Fibroblast of mammary gland (primary cell): ENCODE data around the gene EIF5AL1.
A peak's percentile ranks its signal among the peaks of the same experiment; 100 is the strongest.
"Not testable (repeated sequence)": the region's sequence is repeated elsewhere in the genome, so short reads cannot be mapped to it uniquely, and the experiment has no call there.

Experiments
- DNase-seq: peaks from one replicate; pipeline ENCODE4 v3.0.0-alpha.2; 2010; ENCODE audit warnings: low read depth
- H3K4me3 ChIP-seq: 2 replicates; pipeline ENCODE4 v1.5.1; 2011; ENCODE audit warnings: low read depth, mild to moderate bottlenecking, low read length, moderate library complexity; ENCODE audit not compliant: control insufficient read depth
- TF ChIP-seq, protein P1 (sequence below): conservative IDR thresholded peaks from 2 replicates; pipeline ENCODE4 v1.5.1; 2011; ENCODE audit warnings: low read depth, low read length, inconsistent platforms; ENCODE audit not compliant: control insufficient read depth, insufficient read depth

Gene EIF5AL1

DNA sequence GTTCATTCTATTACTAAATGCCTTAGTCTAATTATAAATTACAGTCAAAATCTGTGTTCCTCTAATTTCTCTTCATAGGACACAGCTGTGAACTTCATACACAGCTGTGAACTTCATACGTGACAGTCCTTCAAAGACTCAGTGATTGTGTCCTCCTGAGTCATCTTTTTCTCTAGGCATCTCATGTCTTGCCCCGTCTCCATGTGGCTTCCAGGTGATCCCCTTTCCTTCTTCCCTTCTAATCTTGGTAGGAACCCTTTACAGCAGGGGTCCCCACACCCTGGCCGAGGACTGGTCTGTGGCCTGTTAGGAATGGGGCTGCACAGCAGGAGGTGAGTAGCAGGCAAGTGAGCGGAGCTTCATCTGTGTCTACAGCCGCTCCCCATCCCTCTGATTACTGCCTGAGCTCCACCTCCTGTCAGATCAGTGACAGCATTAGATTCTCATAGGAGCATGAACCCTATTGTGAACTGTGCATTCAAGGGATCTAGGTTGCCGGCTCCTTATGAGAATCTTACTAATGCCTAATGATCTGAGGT, 14.0 kb upstream of the EIF5AL1 start:
- no peak for DNase-seq
- no peak overlapping the region for H3K4me3 ChIP-seq
- TF ChIP-seq, protein P1, sequence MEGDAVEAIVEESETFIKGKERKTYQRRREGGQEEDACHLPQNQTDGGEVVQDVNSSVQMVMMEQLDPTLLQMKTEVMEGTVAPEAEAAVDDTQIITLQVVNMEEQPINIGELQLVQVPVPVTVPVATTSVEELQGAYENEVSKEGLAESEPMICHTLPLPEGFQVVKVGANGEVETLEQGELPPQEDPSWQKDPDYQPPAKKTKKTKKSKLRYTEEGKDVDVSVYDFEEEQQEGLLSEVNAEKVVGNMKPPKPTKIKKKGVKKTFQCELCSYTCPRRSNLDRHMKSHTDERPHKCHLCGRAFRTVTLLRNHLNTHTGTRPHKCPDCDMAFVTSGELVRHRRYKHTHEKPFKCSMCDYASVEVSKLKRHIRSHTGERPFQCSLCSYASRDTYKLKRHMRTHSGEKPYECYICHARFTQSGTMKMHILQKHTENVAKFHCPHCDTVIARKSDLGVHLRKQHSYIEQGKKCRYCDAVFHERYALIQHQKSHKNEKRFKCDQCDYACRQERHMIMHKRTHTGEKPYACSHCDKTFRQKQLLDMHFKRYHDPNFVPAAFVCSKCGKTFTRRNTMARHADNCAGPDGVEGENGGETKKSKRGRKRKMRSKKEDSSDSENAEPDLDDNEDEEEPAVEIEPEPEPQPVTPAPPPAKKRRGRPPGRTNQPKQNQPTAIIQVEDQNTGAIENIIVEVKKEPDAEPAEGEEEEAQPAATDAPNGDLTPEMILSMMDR = no peak

DNA sequence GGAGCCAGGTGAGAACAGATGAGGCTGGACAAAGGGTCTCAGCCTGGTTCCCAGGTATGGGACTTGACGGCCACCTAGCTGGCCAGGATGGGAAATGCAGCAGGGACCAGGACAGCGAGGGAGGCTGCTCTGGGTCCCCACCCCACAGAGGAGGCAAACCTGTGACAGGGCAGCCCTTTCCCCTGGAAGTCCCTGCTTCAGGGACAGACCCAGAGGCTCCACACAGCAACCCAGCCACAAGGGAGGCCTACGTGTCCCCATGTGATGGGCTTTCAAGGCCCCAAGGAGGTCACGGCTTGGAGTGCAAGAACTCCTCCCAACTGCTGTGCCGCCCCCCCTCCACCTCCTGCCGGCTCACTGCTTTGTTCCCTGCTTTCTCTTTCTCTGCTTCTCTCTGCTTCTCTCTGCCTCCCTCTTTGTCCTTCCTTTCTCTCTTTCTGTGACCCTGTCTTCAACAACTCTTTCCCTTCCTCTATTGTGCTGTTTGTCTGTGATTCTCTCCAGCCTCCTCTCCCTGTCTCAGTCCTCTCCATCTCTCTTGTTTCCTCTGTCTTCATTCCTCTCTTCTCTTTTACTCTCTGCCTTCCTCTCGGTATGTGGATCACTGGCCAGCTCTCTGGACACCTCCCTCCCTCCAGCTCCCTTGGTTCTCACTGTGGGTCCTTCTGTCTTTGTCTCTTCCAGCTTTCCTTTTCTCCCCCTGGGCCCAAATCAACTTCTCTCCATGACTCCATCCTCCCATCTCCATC, 9.6 kb upstream of the EIF5AL1 start:
- no peak for DNase-seq
- TF ChIP-seq, protein P1 = peak; percentile 32
- H3K4me3 ChIP-seq = no peak overlapping the region

DNA sequence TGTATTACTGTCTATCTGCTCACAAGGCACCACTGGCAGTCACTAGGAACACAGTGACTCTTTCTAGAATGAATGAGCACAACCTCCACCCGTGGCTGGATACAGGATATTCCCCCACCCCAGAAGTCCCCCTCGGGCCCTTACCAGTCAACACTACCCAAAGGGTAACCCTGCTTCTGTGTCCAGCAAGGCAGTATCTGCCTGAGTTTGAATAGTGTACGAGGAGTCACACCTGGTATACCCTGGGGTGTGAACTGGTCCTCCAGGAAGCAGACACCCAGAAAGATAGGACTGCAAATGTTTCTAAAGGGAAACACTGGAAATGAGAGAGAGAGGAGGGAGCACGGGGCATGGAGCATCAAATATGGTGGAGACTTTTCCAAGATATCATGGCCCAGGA, 8.5 kb upstream of the EIF5AL1 start:
- not testable (repeated sequence) for DNase-seq, H3K4me3 ChIP-seq

DNA sequence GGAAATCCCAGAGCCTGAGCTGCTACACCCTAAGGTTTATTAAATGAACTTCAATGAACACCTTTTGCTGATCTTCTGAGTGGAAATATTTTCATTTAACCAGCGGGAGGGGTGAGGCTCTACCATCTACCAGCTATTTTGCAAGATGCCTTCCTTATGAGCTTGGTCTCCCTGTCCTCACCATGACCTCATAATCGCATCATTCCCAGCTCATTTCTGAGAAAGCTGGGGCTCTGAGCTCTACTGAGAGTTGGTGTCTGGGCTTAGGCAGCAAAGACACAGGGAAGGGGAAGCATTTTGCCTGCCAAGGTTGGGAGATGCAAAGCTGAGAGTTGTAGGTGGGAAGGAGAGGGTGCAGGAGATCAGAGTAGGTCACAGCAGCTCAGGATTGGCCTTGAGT, 7.8 kb upstream of the EIF5AL1 start:
- DNase-seq, H3K4me3 ChIP-seq: not testable (repeated sequence)

DNA sequence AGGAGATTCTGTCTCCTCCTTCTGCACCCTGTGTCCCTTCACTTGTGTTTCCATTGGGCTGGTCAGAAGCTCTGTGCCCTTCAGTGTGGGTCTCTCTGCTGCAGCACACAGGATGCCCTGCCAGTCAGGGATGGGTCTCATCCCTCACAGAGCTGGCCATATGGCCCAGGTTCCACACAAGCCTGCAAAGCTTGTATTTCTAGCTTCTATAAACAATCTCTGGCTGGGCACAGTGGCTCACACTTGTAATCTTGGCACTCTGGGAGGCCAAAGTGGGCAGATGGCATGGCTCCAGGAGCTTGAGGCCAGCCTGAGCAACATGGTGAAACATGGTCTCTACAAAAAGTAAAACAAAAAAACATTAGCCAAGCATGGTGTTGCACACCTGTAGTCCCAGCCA, 7.0 kb upstream of the EIF5AL1 start:
- DNase-seq, H3K4me3 ChIP-seq: not testable (repeated sequence)

DNA sequence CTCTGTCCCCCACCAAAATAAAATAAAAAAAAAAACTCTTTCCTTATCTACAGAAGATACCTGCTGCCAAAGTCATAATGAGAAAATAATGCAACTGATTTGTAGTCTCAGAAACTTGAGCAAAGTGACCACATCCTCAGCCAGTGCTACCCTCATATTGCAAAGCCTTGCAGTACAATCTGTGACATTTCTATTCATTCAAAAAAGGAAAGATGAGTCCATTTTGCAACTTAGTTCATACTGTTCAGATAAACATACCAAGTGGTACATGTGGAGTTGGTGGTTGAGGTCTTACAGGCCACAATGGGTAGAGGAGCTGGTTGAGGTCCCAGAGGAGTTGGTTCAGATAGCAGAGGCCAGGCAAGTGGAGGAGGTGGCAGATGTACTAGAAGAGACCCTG, 6.5 kb upstream of the EIF5AL1 start:
- TF ChIP-seq, protein P1 = no peak
- DNase-seq = no peak
- H3K4me3 ChIP-seq = no peak overlapping the region

DNA sequence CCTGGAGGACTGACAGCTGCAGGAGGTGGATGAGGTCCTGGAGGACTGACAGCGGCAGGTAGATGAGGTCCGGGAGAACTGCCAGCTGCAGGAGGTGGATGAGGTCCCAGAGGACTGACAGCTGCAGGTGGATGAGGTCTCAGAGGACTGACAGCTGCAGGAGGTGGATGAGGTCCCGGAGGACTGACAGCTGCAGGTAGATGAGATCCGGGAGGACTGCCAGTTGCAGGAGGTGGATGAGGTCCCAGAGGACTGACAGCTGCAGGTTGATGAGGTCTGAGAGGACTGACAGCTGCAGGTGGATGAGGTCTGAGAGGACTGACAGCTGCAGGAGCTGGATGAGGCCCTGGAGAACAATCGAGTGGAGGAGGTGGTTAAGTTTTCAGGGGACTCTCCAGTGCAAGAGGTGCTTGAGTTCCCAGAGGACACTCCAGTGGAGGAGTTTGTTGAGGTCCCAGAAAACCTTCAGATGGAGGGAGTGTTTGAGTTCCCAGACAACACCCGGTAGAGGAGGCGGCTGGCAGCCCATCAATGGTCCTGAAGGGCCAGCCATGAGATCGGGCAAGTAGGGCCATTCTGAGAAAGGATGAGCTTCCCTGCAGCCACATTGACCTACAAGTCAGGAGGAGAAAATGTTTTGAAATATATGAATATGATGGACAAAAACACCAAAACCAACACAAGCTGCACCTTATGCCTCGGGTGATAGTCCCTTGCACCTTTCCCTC, 4.7 kb upstream of the EIF5AL1 start:
- TF ChIP-seq, protein P1 = no peak
- no peak overlapping the region for H3K4me3 ChIP-seq
- no peak for DNase-seq

DNA sequence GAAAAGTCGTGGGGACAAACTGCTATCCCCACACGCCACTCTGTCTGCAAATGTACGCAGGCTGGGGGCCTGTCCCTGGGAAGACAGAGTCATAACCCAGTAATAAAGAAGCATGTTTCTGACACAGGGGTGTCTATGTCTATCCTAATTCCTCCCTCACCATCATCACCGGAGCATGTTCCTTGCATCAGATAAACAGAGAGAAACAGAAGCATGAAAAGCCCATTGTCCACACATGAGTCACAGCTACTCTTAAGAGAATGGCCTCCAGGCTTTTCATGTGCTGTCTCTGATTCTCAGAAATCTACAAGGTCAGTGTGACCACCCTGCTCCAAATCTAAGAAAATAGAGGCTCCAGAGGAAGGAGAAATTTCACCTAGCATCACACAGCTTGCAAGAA, 4.1 kb upstream of the EIF5AL1 start:
- DNase-seq, H3K4me3 ChIP-seq: not testable (repeated sequence)

DNA sequence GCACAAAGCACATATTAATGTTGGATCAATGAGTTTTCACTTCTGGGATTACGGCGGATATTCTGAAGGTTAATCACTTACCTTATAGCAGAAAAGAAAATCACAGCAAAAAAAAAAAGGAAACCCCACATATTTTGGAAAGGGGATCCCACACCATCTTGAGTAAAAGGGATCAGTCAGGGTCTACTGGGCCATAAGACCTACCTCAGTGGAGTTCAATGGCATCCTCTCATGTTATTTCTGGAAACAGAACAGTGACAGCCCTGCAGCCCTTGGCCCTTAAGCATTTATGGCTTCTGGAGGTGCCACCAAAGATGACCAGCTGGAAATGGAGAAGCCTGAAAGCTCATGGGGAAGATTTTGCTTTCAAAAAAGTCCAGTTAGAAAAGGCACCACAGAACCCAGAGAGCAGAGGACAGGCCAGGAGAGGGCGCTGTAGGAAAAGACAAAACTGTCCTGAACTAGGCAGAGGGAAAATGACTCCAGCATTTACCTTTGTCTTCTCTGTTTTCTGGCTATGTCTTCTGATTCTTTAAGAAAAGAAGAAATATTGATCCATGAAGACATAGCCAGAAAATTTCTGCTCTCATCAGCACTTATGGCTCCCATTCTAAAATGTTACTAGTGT, 2.9 kb upstream of the EIF5AL1 start:
- not testable (repeated sequence) for DNase-seq, H3K4me3 ChIP-seq

DNA sequence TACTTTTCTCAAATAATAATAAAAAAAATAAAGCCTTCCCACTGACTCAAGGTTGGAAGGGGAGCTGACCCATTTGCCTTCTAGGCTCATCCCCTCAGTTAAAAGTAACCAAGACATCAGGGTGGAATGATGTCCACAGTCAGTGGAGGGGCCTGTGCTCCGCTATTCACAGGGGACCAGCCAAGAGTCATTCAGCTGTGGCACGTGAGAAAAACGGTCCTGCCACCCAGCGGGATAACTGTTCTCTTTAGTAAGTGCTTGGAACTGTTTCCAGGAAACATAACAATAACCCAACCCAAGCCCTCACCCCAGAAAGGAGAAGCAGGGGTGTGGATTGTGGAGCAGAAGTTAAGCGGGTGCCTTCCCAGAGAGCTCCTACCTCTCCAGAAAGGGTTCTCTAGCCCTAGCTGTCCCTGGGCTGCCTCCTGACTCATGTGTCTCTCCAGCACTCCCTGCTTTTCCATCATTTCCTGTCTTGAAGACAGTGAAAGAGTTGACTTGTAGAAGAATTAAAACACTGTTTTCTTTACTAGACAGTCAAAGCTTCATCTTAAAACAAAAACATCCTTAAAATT, 2.3 kb upstream of the EIF5AL1 start:
- not testable (repeated sequence) for DNase-seq, H3K4me3 ChIP-seq

DNA sequence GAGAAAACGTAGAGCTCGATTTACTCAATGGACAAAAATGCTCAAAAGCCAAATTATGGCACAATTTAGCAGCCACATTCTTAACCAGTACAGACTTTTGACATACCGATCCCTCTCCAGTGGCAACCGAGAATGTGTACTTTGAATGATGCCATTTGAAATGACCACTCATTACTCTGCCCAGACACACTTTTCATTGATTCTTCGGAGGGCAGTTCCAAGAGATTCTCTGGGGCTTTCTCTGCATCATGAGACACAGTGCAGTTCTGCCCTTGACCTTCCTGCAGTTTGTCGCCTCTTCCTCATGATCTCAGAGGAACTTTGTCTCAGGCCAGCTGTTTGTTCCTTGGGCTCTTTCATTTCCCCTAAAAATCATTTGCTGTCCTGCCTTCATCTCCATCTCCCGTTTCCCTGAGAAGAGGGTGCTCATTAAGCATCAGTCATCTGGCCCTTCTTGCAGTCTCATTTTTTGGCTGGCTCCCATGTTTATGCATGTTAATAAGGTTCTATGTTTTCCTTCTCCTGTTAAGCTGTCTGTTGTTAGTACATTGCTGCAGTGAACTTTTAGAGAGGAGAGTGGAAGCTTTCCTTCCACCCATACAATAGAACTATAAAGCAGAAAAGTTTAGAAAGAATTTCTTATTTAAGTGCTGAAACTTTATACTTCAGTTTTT, 4.3 kb downstream of the EIF5AL1 start:
- not testable (repeated sequence) for H3K4me3 ChIP-seq, DNase-seq

DNA sequence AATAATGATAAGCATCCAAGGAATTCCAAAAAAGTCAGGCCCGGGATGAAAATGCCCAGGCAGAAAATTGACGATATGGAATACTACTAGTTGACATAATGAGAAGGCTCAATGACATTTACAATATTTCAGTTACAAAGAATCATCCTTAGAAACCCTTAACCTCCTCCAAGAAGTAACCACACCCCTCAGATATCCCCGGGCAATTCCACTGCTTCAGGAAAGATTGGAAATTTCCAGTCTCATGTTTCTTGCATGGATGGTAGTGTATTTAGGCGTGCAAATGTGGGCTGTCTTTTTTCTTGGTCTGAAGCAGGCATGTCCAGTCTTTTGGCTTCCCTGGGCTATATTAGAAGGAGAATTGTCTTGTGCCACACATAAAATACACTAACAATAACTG, 5.2 kb downstream of the EIF5AL1 start:
- not testable (repeated sequence) for H3K4me3 ChIP-seq, DNase-seq

DNA sequence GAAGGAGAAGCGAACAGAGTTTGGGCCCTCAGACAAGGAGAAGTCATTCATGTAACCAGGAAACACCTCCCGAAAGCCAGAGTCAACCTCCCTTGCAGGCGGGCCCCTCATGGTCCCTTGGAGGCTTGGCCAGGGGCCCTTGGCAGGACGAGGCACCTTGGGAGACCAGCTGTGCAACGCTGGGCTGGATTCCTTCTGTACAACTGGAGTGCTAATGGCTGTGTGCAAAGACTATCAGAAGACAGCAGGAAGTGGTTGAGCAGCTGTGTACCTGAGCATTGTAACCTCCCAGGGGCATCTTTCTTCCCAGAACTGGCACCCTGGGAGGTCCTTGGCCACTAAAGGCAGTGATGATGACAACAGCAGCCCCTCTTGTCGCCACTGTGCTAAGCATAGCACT, 9.4 kb downstream of the EIF5AL1 start:
- H3K4me3 ChIP-seq, DNase-seq: not testable (repeated sequence)
